Natural killer cell (primary cell): Measurements from ENCODE around the gene OR6C68. TPM values are rescaled to one million over a fixed set of nuclear protein-coding genes. Genes with fewer than 3 reads are reported as not detected.

Source experiments
- ATAC-seq, 3 donors: fragments of 150-1000 bp in 2 of 3; fragments of 200-7000 bp in 1 of 3; cut with Tn5 transposase; 1 replicate in 1 of 3; 2 replicates in 2 of 3; pipeline ENCODE4 v1.10.0; 2021; ENCODE audit warnings: mild to moderate bottlenecking in 2 of 3, moderate library complexity in 2 of 3
- DNase-seq, 2 donors: peaks; one replicate each; pipeline versions ENCODE4 v3.0.0 to v3.0.0-alpha.2; 2013 to 2021; ENCODE audit warnings: mixed read lengths in 1 of 2
- H3K27ac ChIP-seq: one replicate; pipeline ENCODE4 v1.5.1; 2013; ENCODE audit warnings: mild to moderate bottlenecking, low read length
- H3K27me3 ChIP-seq: one replicate; pipeline ENCODE4 v1.6.1; 2013; ENCODE audit warnings: low read length; ENCODE audit not compliant: control insufficient read depth, insufficient read depth
- H3K36me3 ChIP-seq: one replicate; pipeline ENCODE4 v1.6.1; 2013; ENCODE audit warnings: low read length; ENCODE audit not compliant: control insufficient read depth, insufficient read depth
- H3K4me1 ChIP-seq: one replicate; pipeline ENCODE4 v1.6.1; 2013; ENCODE audit warnings: low read length; ENCODE audit not compliant: control insufficient read depth, insufficient read depth
- H3K4me3 ChIP-seq: one replicate; pipeline ENCODE4 v1.5.1; 2013; ENCODE audit warnings: low read length
- H3K9me3 ChIP-seq: one replicate; pipeline ENCODE4 v1.6.1; 2013; ENCODE audit warnings: low read length; ENCODE audit not compliant: control insufficient read depth, insufficient read depth
- H3K27ac Mint-ChIP-seq, 2 donors: one replicate each; pipeline ENCODE4 v1.8.0; 2022; ENCODE audit warnings: mild to moderate bottlenecking in 2 of 2, mixed read lengths in 2 of 2, moderate library complexity in 1 of 2
- H3K27me3 Mint-ChIP-seq, 2 donors: one replicate each; pipeline ENCODE4 v1.8.0; 2022; ENCODE audit warnings: low read depth in 2 of 2, mixed read lengths in 2 of 2
- H3K36me3 Mint-ChIP-seq: one replicate; pipeline ENCODE4 v1.8.0; 2022; ENCODE audit warnings: mixed read lengths
- H3K4me1 Mint-ChIP-seq, 2 donors: one replicate each; pipeline ENCODE4 v1.8.0; 2022; ENCODE audit warnings: mixed read lengths in 2 of 2
- H3K4me3 Mint-ChIP-seq: one replicate; pipeline ENCODE4 v1.8.0; 2022; ENCODE audit warnings: mild to moderate bottlenecking, moderate library complexity, mixed read lengths
- H3K9me3 Mint-ChIP-seq, 2 donors: one replicate each; pipeline ENCODE4 v1.8.0; 2022; ENCODE audit warnings: mixed read lengths in 2 of 2
- CTCF ChIP-seq: fragments of 200-600 bp; IDR thresholded peaks from one replicate; pipeline ENCODE4 v1.8.0; 2022; ENCODE audit warnings: antibody characterized with exemption
- WGBS: methylation state at CpG from one replicate; pipeline ENCODE4 v1.1.7; 2013; ENCODE audit warnings: missing lambda C conversion rate; ENCODE audit not compliant: insufficient coverage; 5-methylcytosine and 5-hydroxymethylcytosine counted together
- intact Hi-C: fragments of 100-400 bp; cut with micrococcal nuclease; formaldehyde crosslinking; loops from one replicate; pipeline ENCODE4 v1.14.2; 2022
- total RNA-seq, 4 donors: library from RNA; stranded (reverse); fragments of 120-200 nt in 1 of 4; gene quantifications; one replicate each; pipeline versions ENCODE4 v1.2.3 to v1.2.4, GENCODE V29; 2013 to 2022

OR6C68 gene
- total RNA-seq, 3 donors from 2014 or later (not counting 1 experiment from before 2014, with no cell fraction given) = not detected

- H3K4me1 ChIP-seq = no peaks in the 10 kb centered on the region
- Mint-ChIP-seq H3K4me3 (no peak overlapping the region), H3K27me3 (peaks cover 13 to 14% of the 10 kb centered on the region in 2 donors), H3K9me3 (no peaks in the 10 kb centered on the region), H3K27ac (no peak overlapping the region), H3K36me3 (no peaks in the 10 kb centered on the region), H3K4me1 (no peaks in the 10 kb centered on the region)
- no peak overlapping the region for H3K27ac ChIP-seq
- no peaks in the 10 kb centered on the region for H3K9me3 ChIP-seq
- H3K36me3 ChIP-seq = no peaks in the 10 kb centered on the region
- H3K4me3 ChIP-seq = no peak overlapping the region
- intact Hi-C loops = no loop called here
- 72% methylated on average over 1 of the region's 1 CpG for WGBS
- DNase-seq = no peak
- no peak for ATAC-seq
- no peak for TF ChIP-seq CTCF
- no peaks in the 10 kb centered on the region for H3K27me3 ChIP-seq
Measured at GRCh38 chr12:55515696-55516095, 23.5 kb downstream of the OR6C68 start.

GRCh38 chr12:55516391-55516790 is 24.2 kb downstream of the OR6C68 start:
- no peak for DNase-seq
- Mint-ChIP-seq H3K4me1 (no peaks in the 10 kb centered on the region), H3K27ac (no peak overlapping the region), H3K27me3 (peaks cover 13 to 14% of the 10 kb centered on the region in 2 donors), H3K4me3 (no peak overlapping the region), H3K9me3 (no peaks in the 10 kb centered on the region), H3K36me3 (no peaks in the 10 kb centered on the region)
- intact Hi-C loops = no loop called here
- no peaks in the 10 kb centered on the region for H3K36me3 ChIP-seq
- no peaks in the 10 kb centered on the region for H3K4me1 ChIP-seq
- no peak for ATAC-seq
- TF ChIP-seq CTCF = no peak
- H3K27ac ChIP-seq = no peak overlapping the region
- no peaks in the 10 kb centered on the region for H3K9me3 ChIP-seq
- no peaks in the 10 kb centered on the region for H3K27me3 ChIP-seq
- no peak overlapping the region for H3K4me3 ChIP-seq

Other genes with a start within 250 kb of the OR6C68 start
- not detected for gene OR6C74, start 247.8 kb upstream of the OR6C68 start, total RNA-seq
- gene OR6C6, start 195.8 kb upstream of the OR6C68 start, total RNA-seq = not detected
- gene OR6C1, start 178.0 kb upstream of the OR6C68 start, total RNA-seq = not detected
- gene OR6C3, start 161.6 kb upstream of the OR6C68 start, total RNA-seq = not detected
- not detected for gene OR6C75, start 129.4 kb upstream of the OR6C68 start, total RNA-seq
- gene OR6C65, start 91.8 kb upstream of the OR6C68 start, total RNA-seq = not detected
- not detected for gene OR6C76, start 66.1 kb upstream of the OR6C68 start, total RNA-seq
- gene OR6C2, start 48.3 kb upstream of the OR6C68 start, total RNA-seq = not detected
- gene OR6C70, start 22.2 kb upstream of the OR6C68 start, total RNA-seq = not detected
- not detected for gene OR6C4, start 57.2 kb downstream of the OR6C68 start, total RNA-seq
- gene OR2AP1, start 80.1 kb downstream of the OR6C68 start, total RNA-seq = under 1 TPM; 0.23 to 0.55 (median 0.33) TPM
- not detected for gene OR10P1, start 144.5 kb downstream of the OR6C68 start, total RNA-seq
- gene ITGA7, start 215.5 kb downstream of the OR6C68 start, total RNA-seq = 1 to 10 TPM; 2.8 to 4.6 (median 4.3) TPM
- 10 to 100 TPM; 75.8 to 83.7 (median 81.0) TPM for gene BLOC1S1, start 223.7 kb downstream of the OR6C68 start, total RNA-seq
- 10 to 100 TPM in 2 of 3 donors, 1 to 10 TPM in 1; 9.6 to 19.0 (median 10.1) TPM for gene RDH5, start 228.0 kb downstream of the OR6C68 start, total RNA-seq
- 100 to 1,000 TPM; 296 to 441 (median 319) TPM for gene CD63, start 236.6 kb downstream of the OR6C68 start, total RNA-seq